Hematopoietic multipotent progenitor cell treated with erythropoietin and hydrocortisone succinate and interleukin-3 and kit ligand, for 4 days (in vitro differentiated cells): Measurements from ENCODE around the gene MCL1.
"Not testable (repeated sequence)": the region's sequence is repeated elsewhere in the genome, so short reads cannot be mapped to it uniquely, and the experiment has no call there.

Experiments used
- DNase-seq: peaks from one replicate; pipeline ENCODE4 v3.0.0-alpha.2; 2015

MCL1 gene

DNA sequence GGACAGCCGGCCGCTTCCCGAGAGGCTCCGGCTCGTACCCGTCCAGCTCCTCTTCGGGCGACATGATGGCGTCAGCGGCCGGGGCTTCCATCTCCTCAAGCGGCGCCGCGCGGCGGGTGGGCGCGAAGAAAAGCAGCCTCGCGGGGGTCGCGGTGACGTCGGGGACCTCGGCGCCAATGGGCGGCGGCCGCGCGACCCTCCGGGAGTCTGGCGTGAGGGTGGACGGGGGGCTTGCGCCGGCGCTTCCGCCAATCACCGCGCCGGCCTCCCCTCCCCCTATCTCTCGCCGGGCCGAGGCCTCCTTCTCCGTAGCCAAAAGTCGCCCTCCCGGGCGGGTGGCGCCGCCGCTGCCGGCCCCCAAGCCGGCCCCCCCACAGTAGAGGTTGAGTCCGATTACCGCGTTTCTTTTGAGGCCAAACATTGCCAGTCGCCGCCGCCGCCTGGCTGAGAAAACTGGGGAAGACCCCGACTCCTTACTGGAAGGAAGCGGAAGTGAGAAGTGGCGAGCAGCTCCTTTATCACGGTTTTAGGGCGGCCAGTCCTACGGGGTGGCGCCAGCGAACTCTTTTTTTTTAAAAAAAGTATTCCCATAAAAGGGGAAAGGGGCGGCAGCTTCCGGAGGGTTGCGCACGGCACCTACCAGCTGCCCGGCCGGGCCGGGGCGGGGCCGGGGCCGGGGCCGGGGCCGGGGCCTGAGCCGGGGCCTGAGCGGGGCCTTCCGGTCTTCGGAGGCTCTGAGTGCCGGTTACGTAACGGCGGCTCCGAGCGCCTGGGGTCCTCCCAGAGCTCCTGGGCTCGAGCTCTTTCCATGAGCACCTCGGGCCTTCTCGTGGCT lies at the start of gene MCL1:
Gene MCL1, minus strand, starts transcription at position 501 of the 835 bp plus-strand sequence. Its CDS starts 80 bp downstream, at position 421.
- peak; percentile 99 for DNase-seq

DNA sequence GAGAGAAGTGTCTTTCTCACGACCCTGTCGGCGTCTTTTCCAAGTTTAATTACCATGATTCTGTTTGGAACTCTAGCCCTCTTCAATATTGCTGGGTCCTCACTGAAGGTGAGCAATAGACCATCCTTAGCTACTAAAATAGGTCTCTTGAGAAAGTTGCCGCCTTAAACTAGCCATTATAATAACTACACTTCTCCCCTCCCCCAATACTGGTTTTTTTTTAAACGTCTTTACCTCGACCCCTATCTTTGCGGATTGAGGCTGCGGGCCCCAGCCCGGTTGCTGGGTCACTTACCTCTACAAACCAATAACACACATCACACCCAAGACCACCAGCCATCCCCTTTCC lies 49.3 kb upstream of the MCL1 start:
- no peak for DNase-seq

DNA sequence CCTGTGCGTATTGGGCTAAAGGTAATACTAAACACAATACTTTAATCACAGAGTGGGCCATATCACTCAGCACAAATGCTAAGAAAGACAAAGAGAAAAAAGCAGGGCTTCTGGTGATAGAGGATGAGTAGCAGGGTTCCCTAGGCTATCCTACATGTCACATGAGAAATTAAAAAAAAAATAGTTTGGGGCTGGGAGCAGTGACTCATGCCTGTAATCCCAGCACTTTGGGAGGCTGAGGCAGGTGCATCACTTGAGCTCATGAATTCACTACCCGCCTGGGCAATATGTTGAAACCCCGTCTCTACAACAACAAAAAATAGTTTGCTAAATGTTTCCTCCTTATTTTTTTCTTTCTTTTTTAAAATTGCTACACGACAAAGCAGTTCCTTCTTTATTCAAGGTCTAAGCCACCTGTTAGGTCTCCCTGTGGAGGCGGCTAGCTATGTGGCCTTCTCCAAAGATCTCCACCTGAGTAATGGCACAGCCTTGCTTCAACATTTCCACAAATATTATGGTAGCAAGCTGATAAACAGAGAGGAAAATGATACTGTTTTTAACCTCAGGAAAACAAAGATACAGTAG lies 48.5 kb upstream of the MCL1 start:
- DNase-seq: no peak

DNA sequence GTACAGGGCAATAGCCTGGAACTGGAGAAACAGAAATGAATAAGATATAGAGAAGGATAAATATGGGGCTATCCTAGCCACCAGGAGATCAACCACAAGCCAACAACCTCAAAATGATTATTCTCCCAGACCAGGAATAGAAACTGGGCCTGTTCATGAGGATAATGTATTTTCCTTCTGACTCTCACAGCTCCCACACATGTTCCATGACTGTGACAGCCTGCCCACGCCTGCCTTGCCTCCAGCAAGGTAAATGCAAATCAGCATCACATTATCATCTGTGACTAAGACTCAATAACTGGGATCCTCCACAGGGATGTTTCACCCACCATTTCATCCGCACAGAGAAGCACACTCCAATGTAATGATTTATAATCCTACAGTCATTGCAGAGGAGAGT lies 46.7 kb upstream of the MCL1 start:
- DNase-seq: no peak

DNA sequence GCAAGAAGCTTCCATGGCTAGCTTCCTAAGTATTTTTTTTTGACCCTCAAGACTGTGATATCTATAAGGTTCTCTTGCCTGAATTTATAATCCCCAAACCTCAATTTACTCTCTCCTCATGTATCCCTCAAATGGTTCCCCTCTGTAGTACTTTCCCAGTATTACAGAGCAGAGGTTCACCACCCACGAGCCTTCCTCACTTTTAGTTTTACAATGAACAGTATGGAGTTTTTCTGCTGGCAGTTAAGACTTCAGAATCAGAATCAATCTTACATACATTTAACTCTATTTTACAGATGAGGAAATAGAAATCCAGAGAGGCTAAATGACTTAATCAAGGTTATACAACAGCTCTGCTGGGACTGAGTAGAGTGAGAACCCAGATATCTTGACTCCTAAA lies 45.1 kb upstream of the MCL1 start:
- DNase-seq: not testable (repeated sequence)

DNA sequence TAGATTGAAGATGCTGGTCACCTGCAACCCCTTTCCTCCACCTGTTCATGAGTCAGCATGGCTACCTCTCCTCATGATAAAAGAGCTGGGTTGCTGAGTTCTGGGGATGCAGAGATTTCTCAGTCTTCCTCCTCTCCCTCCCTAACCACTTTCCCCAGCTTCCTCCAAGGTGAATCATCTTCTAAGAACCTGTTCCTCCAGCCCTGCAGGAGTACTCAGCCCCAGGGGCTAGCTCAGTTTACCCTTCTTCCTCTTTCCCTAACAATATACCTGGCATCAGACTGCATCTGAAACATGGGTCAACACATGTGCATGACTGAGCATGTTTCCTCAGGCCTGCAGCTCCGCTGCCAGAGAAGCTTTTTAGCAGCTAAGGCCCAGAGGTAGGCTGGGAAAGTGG lies 44.7 kb upstream of the MCL1 start:
- not testable (repeated sequence) for DNase-seq

DNA sequence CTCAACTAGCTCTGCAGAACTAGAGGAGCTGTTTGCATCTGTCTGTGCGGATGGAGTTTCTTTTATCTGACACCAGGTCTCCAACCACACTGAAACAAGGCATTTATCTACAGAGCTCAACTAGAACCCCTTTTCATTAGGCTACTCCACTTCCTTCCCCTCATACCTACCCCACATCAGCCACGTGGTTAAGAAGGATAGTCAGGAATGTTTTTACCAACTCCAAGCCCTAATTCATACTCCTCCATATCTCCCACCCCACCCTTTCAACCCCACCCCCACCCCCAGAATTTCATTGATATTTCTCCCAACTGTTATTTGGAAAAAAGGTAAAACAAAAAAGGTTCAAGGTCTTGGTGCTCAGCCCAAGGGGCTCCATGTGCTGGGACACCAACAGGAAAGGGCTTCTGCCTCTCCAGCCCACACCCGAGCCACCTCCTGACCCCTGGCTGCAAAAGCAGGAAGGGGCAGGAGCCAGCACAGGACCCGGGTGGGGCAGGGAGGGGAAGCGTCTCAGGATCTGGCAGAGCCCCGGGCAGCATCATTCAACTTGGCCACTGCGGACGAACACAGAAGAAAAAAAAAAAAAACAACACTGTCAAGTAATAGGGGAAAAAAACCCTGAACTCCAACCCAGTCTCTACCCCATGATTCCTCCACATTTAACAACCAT lies 43.0 kb upstream of the MCL1 start:
- DNase-seq: peak; percentile 70

DNA sequence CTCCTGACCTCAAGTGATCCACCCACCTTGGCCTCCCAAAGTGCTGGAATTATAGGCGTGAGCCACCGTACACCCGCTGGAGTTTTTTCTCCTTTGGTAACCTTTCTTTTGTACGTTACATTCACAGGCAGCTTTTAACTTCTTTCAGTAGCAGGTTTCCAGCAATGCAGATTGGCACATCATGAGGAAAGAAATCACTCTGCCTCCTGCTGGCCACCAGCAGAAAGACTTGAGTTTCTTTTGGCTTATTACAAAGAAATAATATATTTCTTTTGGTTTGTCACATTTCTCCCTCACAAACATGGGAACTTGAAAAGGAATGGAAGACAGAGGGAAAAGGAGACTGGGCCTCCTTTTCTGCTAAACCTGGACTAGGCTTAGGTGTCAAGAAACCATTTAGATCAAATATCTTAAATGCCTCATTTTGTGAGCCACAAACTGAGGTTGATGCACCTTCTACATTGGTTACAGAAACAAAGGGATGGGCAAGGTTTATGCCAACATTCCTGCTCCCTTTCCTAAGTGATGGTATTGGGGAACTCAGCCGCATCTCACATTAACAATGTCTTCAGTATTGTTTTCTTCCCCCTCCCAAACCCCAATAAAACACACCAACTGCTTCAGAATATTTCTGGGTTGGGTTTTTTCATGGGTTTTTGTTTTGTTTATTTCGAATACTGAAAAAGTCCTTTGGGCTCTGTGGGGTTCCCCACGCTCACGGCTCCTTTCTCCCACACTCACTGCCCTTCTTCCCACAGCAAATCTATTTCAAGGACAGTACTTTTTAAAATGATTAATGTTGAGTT lies 42.3 kb upstream of the MCL1 start:
- DNase-seq: peak; percentile 77

DNA sequence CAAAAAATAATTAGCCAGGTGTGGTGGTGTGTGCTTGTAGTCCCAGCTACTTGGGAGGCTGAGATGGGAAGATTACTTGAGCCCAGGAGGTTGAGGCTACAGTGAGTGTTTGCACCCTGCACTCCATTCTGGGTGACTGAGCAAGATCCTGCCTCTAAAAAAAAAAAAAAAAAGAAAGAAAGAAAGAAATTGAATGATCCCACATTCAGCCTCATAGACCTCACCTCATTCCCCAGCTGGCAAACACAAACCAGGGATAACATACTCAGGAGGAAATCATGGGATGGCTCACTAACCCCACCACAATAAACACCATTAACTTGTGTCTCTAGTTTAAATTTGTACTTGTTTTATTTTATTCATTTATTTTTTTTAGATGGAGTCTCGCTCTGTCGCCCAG lies 41.5 kb upstream of the MCL1 start:
- no peak for DNase-seq

DNA sequence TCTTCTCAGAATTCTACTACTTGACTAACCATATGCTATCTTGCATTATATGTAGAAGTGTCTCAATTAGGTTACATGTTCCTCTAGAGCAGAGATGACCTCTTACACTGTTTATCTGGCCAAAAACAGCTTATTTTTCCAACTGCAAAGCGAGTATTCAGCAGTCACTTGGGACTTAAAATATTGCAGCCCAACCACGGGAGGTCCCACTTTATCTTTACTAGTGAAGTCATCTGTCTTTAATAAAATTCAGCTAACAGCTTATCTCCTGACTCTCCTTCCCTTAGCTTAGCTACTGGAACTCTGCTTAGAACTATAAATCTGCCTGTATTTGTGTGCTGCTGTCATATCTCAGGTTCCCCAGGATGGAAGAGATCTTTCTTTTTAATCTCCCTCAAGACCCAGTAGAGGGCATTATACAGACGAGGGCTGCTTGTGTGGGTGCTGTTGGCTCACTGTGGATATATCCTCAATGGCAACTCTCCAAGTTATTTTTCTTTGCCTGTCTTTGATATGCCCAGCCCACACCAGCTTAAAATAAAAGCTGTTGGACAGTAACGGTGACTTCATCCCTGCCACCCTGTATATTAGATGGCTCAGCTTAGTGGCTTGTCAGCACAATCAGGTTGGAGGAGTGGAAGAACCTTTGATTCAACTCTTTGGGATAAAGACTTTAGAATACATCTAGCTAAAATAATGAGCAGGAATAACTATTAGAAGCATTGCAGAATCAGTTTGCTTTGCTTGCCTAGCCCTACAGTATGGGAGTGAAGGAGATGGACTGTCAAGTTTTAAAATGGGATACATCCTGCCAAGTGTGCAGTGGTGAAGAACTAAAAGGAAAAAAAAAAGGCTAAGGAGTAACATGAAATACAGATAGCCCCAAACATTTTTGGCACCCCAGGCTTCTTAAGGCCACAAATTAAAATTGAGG lies 40.4 kb upstream of the MCL1 start:
- DNase-seq: peak; percentile 93

DNA sequence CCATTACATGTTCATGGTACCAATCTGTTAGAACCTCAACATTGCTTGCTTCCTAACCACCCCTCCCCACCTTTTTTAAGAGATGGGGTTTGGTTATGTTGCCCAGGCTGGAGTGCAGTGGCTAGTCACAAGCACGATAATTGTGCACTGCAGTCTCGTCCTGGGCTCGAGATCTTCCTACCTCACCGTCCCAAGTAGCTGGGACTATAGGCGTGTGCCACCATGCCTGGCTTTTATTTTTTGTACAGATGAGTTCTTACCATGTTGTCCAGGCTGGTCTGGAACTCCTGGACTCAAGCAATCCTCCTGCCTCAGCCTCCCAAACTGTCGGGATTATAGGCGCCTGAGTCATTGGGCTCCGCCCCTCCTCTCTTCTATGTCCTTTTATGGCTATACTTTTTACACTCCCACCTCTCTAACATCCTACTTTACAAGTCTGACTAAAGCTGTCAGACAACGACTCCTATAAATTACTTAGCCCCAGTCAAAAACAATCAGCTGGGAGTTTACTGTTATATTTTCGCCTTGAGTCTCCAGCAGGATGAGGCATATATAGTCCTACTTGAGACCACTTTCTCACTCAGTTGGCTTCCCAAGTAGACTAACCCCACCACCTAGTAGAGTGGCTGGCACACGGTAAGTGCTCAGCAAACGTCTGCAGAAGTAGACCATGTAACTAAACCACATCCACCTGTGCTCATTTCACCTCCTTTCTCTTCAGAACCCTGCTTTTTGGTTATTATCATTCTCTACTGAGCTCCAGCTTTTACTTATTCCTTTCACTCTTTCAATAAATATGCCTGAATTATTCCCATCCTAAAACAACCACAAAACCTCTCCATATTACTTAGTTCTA lies 36.2 kb upstream of the MCL1 start:
- DNase-seq: no peak

DNA sequence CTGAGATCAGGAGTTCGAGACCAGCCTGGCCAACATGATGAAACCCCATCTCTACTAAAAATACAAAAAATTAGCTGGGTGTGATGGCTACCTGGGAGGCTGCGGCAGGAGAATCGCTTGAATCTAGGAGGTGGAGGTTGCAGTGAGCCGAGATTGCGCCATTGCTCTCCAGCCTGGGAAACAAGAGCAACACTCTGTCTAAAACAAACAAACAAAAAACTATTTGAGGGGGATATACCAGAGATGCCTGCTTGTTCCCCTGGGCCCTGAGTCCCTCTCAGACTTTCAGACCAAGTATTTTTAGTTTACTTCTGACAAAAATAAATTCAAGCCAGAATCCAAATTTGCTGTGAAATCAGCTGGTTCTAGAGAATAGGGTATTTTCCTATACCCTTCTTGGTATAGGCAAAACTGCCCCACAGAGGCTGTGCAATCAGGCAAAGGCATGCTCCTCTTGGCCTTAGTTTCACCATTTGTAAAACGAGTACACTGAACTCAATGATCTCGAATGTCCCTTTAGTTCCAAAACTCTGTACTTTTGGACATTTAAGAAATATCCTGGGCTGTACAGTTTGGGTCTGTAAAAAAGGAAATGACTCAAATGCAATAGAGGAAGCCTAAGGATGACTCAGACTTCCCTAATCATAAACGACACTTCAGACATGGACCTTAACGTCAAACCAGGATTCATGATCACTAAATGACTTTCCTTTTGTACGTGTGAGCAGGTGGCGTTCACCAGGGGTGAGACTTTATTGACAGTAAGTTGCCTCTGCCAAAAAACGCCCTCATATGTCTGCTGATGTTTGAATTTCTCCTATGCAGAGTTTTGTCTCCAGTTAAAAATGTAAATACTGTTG lies 33.9 kb upstream of the MCL1 start:
- peak; percentile 88 for DNase-seq

DNA sequence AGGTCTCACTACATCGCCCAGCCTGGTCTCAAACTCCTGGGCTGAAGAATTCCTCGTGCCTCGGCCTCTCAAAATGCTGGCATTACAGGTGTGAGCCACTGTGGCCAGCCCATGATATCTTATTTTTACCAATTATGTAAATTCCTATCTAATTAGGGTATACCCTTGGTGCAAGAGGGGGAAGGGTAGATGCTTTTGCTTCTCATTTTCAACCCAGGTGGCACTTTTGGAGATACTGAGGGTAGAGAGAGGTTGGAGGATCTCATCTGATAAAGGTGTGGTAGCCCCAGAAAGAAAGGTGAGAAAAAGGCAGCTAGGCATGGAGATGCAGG lies 32.6 kb upstream of the MCL1 start:
- DNase-seq: no peak

DNA sequence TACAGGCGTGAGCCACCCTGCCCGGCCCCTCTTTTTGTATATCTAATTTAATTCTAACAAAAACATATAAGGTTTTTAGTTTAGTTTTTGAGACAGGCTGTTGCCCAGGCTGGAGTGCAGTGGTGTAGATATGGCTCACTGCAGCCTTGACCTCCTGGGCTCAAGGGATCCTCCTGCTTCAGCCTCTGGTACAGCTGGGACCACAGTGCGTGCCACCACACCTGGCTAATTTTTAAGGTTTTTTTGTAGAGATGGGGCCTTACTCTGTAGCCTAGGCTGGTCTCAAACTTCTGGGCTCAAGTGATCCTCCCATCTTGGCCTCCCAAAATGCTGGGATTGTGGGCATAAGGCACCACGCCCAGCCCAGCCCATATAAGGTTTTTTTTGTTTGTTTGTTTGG lies 31.2 kb upstream of the MCL1 start:
- no peak for DNase-seq

DNA sequence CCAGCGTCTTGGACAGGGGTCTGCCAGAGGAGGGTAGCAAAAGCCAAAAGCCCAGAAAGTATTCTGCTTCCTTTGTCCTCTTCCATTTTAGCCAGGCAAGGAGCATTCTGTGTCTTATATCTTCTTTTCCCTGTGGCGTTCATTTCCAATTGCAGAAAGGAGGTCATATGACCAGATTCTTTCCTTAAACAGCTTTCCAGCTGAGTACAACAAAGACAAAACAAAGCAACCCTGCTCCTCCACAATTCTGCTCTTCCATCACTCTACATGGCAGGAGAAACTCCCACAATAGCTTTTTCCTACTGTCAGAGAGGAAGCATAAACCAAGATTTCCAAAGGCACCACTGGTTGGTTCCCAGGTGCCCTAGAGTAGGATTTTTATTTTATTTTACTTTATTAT lies 30.3 kb upstream of the MCL1 start:
- DNase-seq: no peak

DNA sequence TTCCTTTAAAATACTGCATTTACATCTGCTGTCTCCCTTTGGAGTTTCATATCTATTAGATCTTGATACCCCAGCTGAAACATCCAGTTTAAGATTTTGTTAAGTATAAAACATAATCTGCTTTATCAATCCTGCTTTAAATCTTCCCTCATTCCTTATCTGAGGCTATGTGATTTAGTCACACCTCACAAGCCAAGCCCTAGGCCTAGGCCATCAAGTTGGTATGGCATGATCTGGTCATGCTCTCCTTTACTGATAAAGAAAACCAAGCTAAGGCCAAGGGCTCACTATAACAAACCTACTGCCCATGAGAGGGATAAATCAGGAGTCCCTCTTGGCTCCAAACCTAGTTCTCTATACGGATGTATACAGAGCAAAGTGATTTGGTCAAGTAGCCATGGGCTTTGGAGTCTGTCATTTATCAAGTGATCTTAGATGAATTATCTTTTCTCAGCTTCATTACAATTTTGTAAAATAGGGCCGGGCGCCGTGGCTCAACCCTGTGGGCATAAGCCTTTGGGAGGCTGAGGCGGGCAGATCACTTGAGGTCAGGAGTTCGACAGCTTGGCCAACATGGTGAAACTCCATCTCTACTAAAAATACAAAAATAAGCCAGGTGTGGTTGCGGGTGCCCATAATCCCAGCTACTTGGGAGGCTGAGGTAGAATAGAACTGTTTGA lies 27.2 kb upstream of the MCL1 start:
- DNase-seq: no peak

DNA sequence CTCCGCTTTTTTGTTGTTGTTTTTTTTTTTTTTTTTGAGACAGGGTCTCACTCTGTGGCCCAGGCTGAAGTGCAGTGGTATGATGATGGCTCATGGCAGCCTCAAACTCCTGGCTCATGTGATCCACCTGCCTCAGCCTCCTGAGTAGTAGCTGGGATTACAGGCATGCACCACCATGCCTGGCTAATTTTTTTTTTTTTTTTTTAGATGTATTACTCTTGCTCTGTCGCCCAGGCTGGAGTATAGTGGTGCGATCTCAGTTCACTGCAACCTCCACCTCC lies 26.0 kb upstream of the MCL1 start:
- DNase-seq: not testable (repeated sequence)

DNA sequence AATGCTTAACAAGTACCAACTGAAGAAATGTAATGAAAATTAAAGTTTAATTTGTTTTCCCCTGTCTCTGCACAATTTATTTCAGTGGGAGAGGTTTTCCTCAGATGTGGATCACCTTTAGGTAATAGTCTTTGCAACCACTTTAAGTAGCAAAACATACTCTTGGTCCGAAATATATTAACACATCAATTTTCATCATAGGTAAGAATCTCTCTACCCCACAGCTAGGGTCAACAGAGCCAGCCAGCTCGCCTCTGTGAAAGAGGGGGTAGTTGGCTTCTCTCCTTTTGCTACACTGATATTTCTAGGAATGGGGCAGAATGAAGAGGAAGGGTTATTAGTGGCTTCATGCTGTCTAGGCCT lies 24.8 kb upstream of the MCL1 start:
- no peak for DNase-seq

DNA sequence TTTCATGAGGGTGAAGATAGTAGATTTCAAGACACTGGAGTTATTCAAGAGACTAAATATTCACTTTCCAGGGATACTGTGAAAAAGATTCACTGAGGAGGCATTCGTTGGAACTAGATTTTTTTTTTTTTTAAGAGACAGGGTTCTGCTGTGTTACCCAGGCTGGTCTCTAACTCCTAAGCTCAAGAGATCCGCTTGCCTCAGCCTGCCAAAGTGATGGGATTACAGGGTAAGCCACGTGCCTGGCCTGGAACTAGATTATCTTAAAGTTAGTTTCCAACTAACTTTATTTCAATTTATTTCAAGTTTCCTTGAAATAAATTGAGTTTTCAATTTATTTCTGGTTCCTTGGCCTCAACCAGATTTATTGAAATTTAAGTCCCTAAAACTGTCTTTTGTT lies 24.3 kb upstream of the MCL1 start:
- DNase-seq: no peak

DNA sequence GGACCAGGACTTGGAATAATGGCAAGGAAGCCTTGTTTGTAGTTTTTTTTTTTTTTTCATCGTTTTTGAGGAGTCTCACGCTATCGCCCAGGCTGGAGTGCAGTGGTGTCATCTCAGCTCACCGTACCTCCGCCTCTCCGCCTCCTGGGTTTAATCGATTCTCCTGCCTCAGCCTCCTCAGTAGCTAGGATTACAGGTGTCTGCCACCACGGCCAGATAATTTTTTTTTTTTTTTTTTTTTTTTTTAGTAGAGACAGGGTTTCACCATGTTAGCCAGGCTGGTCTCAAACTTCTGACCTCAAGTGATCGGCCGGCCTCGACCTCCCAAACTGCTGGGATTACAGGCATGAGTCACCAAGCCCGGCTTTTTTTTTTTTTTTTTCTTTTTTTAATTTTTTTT lies 23.0 kb upstream of the MCL1 start:
- not testable (repeated sequence) for DNase-seq
